Measurements from ENCODE around the gene CDON. TPM values are rescaled to one million over a fixed set of nuclear protein-coding genes. Genes with fewer than 3 reads are reported as not detected.

Gene CDON
- total and polyA plus RNA-seq, 12 donors = 1.4 to 17.1 (median 8.9) TPM

- H3K27ac ChIP-seq = no peak overlapping the region
- H3K27me3 ChIP-seq = peaks cover 0 to 4% (median 0%) of the 10 kb centered on the region in 7 donors
- ATAC-seq (no peak), DNase-seq (no peak)
- intact Hi-C loops (cut with DNase I) = loop anchor here in 2 of 10 donors (5.0 to 10.0 kb wide), 2 partner anchors 108 to 245 kb away; no protein-coding TSS in a partner anchor
- H3K36me3 ChIP-seq = no peaks in the 10 kb centered on the region
- no peaks in the 10 kb centered on the region for H3K9me3 ChIP-seq
- TF ChIP-seq CTCF (IDR thresholded peaks at IDR 0.05) = no peak
- 94 to 98% methylated on average over 14 of the region's 14 CpGs for WGBS, 2 donors
- no peak overlapping the region for H3K4me3 ChIP-seq
- H3K4me1 ChIP-seq = peaks cover 15 to 26% (median 23%) of the 10 kb centered on the region in 9 donors
Observed at GRCh38 chr11:125946712-125947418, 115.8 kb downstream of the CDON start.

GRCh38 chr11:125945797-125946520 is 116.7 kb downstream of the CDON start, which contains the start of gene VSIG10L2:
TSS of gene VSIG10L2 (plus strand) at chr11:125946044. CDS start at chr11:125946056, 12 bp downstream.
- Histone ChIP-seq H3K9me3 (no peaks in the 10 kb centered on the region), H3K4me1 (peaks cover 12 to 26% (median 22%) of the 10 kb centered on the region in 9 donors), H3K27me3 (peaks cover 0 to 4% (median 0%) of the 10 kb centered on the region in 7 donors), H3K4me3 (no peak within 1 kb of the TSS), H3K36me3 (no peaks in the 10 kb centered on the region), H3K27ac (no peak within 1 kb of the TSS)
- WGBS, 2 donors = 88 to 90% methylated on average over 8 of the region's 8 CpGs
- no peak for TF ChIP-seq CTCF (IDR thresholded peaks at IDR 0.05)
- ATAC-seq = no peak
- no peak for DNase-seq
- intact Hi-C loops (cut with DNase I) = loop anchor here in 2 of 10 donors (5.0 to 10.0 kb wide), 2 partner anchors 109 to 246 kb away; no protein-coding TSS in a partner anchor

GRCh38 chr11:125945011-125945796 is 117.5 kb downstream of the CDON start:
- WGBS, 2 donors = 76 to 79% methylated on average over 15 of the region's 15 CpGs
- H3K27ac ChIP-seq = no peak overlapping the region
- ATAC-seq = no peak
- no peaks in the 10 kb centered on the region for H3K9me3 ChIP-seq
- H3K4me1 ChIP-seq = peaks cover 7 to 24% (median 17%) of the 10 kb centered on the region in 9 donors
- no peaks in the 10 kb centered on the region for H3K36me3 ChIP-seq
- no peak overlapping the region for H3K4me3 ChIP-seq
- peaks cover 0 to 4% (median 0%) of the 10 kb centered on the region in 7 donors for H3K27me3 ChIP-seq
- no peak for TF ChIP-seq CTCF (IDR thresholded peaks at IDR 0.05)
- no peak for DNase-seq
- intact Hi-C loops (cut with DNase I) = loop anchor here in 2 of 10 donors (5.0 to 10.0 kb wide), 2 partner anchors 110 to 247 kb away; no protein-coding TSS in a partner anchor

Measured in heart right ventricle (tissue), 16 donors.